ENCODE data around the gene PAK4.

PAK4 gene

DNA sequence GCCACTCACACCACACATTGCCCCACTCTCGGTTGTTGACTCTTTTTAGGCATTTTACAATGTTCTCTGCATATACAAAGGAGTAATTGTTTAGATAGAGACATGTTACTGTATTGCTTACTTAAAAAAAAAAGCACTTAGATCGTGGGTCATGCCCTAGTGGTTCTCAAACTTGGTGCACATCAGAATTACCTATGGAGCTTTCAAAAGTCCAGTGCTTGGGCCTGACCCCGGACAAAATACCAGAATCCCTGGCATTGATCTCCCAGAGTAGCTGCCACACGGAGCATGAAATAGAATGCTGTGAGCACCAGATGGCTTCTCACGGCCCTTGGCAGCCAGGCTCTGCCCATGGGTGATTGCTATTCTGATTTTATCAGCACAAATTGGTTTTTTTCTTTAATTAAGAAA lies 21.4 kb upstream of the PAK4 start:
- DNase-seq = no peak

DNA sequence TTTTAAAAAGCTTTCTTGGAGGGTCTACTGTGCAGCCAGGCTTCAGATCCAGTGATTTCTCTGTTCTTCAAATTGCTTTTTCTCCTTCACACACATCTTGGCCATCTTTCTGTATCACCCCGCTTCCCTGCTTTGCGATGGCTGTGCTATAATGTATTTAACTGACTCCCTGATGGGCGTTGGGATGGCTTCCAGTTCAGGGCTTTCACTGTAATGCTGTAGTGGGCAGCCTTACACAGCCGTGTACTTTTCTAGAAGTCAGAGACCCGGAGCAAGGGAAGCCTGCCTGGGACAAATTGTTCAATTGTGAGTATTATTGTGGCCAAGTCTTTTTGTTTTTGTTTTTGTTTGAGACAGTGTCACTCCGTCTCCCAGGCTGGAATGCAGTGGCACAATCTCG lies 19.4 kb upstream of the PAK4 start:
- TF ChIP-seq, protein P1, sequence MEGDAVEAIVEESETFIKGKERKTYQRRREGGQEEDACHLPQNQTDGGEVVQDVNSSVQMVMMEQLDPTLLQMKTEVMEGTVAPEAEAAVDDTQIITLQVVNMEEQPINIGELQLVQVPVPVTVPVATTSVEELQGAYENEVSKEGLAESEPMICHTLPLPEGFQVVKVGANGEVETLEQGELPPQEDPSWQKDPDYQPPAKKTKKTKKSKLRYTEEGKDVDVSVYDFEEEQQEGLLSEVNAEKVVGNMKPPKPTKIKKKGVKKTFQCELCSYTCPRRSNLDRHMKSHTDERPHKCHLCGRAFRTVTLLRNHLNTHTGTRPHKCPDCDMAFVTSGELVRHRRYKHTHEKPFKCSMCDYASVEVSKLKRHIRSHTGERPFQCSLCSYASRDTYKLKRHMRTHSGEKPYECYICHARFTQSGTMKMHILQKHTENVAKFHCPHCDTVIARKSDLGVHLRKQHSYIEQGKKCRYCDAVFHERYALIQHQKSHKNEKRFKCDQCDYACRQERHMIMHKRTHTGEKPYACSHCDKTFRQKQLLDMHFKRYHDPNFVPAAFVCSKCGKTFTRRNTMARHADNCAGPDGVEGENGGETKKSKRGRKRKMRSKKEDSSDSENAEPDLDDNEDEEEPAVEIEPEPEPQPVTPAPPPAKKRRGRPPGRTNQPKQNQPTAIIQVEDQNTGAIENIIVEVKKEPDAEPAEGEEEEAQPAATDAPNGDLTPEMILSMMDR (IDR thresholded peaks at IDR 0.05; ENCODE audit: low read depth, low read length) = no peak
- Histone ChIP-seq H3K4me3 (ENCODE audit: low read depth, low read length) (no peak overlapping the region), H3K9me3 (ENCODE audit: severe bottlenecking) (no peaks in the 10 kb centered on the region)

More for the DNA sequence above, 21.4 kb upstream of the PAK4 start:
- Histone ChIP-seq H3K4me3 (ENCODE audit: low read depth, low read length) (no peak overlapping the region), H3K9me3 (ENCODE audit: severe bottlenecking) (no peaks in the 10 kb centered on the region), H3K27me3 (ENCODE audit: insufficient read depth, low read depth, severe bottlenecking) (no peaks in the 10 kb centered on the region), H3K27ac (no peak overlapping the region), H3K36me3 (no peaks in the 10 kb centered on the region)
- TF ChIP-seq, protein P1 (IDR thresholded peaks at IDR 0.05; ENCODE audit: low read depth, low read length) = no peak

DNA sequence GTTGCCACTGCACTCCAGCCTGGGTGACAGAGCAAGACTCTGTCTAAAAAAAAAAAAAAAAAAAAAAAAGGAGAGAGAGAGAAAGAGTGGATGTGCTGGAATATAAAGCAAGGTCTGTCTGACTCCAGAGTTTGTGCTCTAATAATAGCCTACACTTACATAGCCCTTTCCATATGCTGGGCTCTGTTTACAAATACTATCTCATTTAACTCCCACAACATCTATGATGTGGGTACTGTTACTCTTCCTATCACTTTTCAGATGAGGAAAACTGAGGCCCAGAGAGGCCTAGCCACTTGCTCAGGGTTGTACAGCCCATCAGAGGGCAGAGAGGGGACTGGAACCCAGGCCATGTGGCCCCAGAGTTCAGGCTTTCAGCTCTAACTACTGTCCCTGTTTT lies 15.9 kb upstream of the PAK4 start:
- Histone ChIP-seq H3K27ac (no peak overlapping the region), H3K4me3 (ENCODE audit: low read depth, low read length) (no peak overlapping the region), H3K27me3 (ENCODE audit: insufficient read depth, low read depth, severe bottlenecking) (no peaks in the 10 kb centered on the region), H3K36me3 (no peaks in the 10 kb centered on the region), H3K9me3 (ENCODE audit: severe bottlenecking) (no peaks in the 10 kb centered on the region)
- DNase-seq = no peak
- TF ChIP-seq, protein P1 (IDR thresholded peaks at IDR 0.05; ENCODE audit: low read depth, low read length) = no peak

More for the DNA sequence above, 19.4 kb upstream of the PAK4 start:
- no peaks in the 10 kb centered on the region for H3K36me3 ChIP-seq
- no peak overlapping the region for H3K27ac ChIP-seq
- DNase-seq = no peak
- H3K27me3 ChIP-seq (ENCODE audit: insufficient read depth, low read depth, severe bottlenecking) = no peaks in the 10 kb centered on the region

DNA sequence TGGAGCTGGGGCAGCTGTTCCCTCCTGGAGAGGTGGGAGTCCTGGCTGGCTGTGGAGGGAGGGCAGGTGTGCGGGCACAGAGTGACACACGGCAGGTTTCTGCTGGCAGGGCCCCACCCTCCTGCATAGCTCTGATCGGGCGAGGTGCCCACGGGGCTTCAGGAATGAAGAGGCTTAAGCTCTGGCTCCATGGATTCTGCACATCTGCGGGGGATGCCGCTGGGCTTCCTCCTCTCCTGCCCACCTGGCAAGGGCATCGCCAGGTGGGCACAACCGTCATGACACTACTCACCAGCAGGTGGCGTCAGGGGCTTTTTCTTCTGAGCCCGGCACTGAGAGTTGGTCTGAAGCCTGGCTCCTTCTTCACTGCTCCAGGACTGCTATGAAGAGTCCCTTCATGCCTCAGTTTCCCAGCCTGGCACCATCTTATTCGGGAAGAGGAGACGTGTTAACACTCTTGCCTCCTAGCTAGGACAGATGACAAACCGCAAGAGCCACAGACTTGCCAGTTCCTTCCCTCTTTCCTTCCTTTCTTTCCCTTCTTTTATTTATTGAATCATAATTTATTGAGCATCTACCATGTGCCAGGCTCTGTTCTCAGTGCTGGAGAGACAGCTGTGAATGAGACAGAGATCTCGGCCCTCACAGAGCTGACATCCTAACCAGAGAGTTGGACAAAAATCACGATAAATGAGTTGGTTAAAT lies 15.2 kb upstream of the PAK4 start:
- TF ChIP-seq, protein P1 (IDR thresholded peaks at IDR 0.05; ENCODE audit: low read depth, low read length) = peak; percentile 74
- Histone ChIP-seq H3K9me3 (ENCODE audit: severe bottlenecking) (no peaks in the 10 kb centered on the region), H3K4me3 (ENCODE audit: low read depth, low read length) (no peak overlapping the region), H3K36me3 (no peaks in the 10 kb centered on the region), H3K27ac (no peak overlapping the region), H3K27me3 (ENCODE audit: insufficient read depth, low read depth, severe bottlenecking) (no peaks in the 10 kb centered on the region)
- DNase-seq = peak; percentile 63

DNA sequence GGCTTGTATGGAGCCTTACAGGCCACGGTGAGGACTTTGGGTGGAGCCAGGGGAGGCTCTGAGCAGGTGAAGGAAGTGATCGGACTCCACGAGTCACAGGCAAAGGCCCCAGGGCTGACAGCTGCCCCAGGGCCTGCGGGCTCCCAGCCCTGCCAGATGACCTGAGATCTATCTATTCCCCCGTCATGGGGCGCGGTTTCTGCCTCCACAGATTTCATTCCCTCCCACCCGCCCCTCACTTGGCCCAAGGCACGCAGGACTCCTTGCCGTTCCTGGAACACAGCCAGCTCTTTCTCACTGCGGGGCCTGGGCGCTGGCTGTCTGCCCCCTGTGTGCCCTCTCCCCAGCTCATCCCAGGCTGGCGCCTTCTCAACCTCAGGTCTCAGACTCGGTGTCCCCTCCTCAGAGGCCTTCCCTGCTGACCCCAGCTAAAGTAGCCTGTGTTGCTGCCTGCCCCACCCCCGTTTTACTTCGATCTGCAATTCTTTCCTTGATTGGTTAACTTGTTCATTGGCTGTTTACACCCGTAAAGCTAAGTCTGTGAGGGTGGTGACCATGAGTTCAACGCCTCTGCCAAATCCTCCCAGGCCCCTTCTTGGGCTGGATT lies 13.9 kb upstream of the PAK4 start:
- Histone ChIP-seq H3K9me3 (ENCODE audit: severe bottlenecking) (no peaks in the 10 kb centered on the region), H3K27me3 (ENCODE audit: insufficient read depth, low read depth, severe bottlenecking) (no peaks in the 10 kb centered on the region), H3K36me3 (no peaks in the 10 kb centered on the region), H3K27ac (no peak overlapping the region), H3K4me3 (ENCODE audit: low read depth, low read length) (no peak overlapping the region)
- DNase-seq = no peak
- TF ChIP-seq, protein P1 (IDR thresholded peaks at IDR 0.05; ENCODE audit: low read depth, low read length) = no peak
